HS-5 (cell line): ENCODE data around the gene DPYD.
A peak's percentile ranks its signal among the peaks of the same experiment; 100 is the strongest.

Experiments used
- DNase-seq: peaks from one replicate; pipeline ENCODE4 v3.0.0-alpha.2; 2012; ENCODE audit warnings: low read depth

DPYD gene

DNA sequence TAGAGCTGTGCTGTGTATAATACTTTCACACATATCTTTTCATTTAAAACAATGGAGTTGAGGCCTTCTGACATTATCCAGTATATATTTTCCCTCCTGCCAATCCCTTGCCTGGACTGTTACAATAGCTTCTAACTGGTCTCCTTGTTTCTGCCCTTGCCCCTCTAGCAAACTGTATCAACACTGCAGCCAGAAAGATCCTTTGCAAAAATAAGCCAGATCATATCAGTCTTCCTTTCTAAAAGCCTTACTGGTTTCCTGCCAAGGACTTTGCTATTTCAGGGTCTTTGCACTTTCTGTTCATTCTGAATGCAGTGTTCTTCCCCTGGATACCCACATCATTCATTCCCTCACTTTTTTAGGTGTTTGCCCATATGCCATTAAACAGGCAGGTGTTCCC, 829.2 kb downstream of the DPYD start:
- DNase-seq: no peak

DNA sequence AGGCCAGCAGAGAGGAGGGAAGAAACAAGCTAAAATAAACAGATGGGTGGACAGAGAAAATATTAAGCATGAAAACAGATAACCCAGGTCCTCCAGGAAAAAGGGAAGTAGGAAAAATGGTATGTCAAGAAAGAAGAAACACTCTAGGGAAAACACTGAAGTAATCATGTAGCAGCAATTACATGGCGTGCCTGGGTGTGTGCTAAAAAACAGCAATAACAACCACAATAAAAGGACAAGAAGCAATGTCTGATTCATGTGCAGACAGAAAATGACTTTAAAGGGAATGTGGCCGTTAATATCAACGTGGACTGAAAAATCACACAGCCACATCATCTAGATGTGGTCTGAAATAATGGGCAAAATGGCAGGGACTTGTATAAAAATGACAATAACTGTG, 829.6 kb downstream of the DPYD start:
- no peak for DNase-seq

DNA sequence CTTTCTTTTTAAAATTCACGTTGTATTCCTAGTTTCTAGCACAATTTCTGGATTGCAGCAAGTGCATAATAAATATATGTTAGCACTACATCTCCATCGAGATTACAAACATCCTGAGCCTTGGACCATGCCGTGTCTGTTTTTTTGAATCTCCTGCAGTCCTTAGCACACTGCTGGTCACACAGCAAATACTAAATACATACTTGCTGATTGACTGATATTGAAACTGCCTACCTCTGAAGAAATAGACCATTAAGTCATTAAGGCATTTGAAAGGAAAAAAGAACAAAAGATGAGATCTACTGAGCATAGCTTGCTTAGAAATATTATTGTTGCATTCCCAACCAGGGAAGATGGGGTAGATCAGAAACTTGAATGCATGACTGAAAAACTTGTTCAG, 830.1 kb downstream of the DPYD start:
- no peak for DNase-seq

- no peak for DNase-seq
Observed at GRCh38 chr1:97089173-97089572, 831.7 kb downstream of the DPYD start.

DNA sequence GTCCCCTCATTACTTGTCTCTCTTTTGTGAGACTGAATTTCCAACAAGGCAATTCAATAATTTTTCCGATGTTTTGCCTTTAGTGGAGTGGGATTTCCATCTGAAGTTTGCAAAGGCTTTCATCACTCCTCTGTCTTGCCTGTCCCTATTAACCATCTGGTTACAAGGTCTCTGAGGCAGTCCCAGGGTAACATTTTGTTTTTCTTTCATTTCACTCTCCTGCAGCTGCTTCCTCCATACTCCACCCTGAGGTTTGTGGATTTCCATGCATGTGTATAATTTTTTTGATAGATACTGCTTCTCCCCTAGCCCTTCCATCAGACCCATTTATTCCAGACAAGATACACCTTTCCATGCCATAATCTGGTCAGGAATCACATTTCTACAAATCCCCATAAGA, 832.4 kb downstream of the DPYD start:
- no peak for DNase-seq

GRCh38 chr1:97084546-97084945, 836.3 kb downstream of the DPYD start:
- peak; percentile 36 for DNase-seq

DNA sequence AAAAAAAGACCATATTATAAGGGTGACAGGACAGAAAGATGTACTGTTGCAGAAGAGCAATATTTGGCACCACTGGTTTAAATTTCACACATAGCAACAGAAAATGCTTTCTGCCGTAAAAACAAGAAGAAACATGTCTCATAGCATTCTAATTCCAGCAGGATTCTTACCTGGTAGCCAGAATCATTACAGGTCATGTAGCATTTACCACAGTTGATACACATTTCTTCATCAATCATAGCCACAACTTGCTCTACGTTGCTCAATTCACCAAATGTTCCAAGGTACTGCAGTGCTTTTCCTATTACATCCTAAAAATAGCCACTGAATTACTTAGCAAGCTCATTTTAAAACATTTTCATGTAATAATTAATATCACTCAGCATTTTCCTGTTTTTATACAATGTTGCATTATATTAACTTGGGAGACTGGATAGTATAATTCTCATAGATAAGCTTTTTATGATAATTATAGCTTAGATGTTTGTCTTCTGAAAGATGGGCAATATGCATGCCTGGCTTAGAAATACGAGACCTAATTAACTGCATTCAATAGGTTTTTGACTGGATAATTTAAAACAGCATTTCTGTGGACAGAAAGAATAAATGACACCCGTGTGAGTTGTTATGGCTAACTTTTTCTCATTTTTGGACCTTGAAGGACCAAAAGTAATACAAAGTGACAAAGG, 838.5 kb downstream of the DPYD start:
- no peak for DNase-seq

GRCh38 chr1:97078872-97079271, 842.0 kb downstream of the DPYD start:
- DNase-seq: no peak

DNA sequence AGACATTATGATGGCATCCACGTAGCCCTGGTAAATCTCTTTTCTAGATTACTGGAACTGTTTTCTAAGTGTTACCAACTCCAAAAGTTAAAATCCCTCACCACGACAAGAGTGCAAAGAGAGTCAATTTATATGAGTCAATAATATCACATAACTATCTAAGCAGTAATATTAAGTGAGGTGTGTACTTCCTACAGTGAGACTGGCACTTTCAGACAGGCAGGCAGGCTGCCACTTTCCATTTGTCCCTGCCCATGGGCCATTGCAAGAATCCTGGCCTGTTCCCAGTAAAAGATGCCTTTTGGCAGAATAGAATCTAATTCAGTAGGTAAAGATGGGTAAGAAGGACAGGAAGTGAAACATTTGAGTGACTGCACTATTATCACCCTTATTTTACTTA, 843.6 kb downstream of the DPYD start:
- DNase-seq: no peak

- DNase-seq: no peak
Observed at GRCh38 chr1:97074771-97075170, 846.1 kb downstream of the DPYD start.

GRCh38 chr1:97073936-97074335, 846.9 kb downstream of the DPYD start:
- no peak for DNase-seq

DNA sequence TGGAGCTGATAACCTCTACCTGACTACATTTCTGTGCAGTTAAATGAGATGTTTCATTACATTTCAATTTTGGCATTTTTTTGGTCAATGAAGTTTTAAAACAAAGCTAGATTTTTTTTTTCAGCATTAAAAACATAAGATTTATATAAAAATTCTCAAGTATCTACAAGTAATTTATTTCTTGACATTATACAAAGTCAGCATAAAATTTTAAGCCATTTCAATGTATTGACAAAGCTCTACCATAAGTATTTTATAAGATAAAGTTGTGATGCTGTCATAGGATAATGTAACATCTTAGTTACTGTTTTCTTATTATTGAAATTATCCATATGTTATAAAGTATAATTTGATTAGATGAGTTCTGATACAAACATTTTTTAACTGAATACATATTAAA, 847.7 kb downstream of the DPYD start:
- DNase-seq: no peak

DNA sequence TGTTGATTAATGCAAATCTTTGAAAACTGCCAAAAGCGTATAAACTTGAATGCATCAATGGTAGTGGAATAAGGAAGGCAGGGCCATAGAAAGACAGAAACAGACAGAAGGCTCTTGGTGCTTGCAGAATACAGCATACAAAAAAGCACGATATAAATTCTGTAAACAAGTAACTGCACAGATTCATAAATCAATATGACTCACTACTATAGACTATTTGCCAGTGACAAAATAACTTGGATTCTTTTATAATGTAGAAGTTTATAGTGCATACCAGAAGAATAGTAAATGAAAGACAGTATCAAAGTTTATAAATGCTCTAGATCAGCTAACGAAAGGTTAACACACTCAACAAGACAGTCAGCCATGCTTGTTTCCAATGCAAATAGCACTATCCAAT, 849.7 kb downstream of the DPYD start:
- no peak for DNase-seq

- DNase-seq: no peak
Observed at GRCh38 chr1:97070376-97070775, 850.5 kb downstream of the DPYD start.

DNA sequence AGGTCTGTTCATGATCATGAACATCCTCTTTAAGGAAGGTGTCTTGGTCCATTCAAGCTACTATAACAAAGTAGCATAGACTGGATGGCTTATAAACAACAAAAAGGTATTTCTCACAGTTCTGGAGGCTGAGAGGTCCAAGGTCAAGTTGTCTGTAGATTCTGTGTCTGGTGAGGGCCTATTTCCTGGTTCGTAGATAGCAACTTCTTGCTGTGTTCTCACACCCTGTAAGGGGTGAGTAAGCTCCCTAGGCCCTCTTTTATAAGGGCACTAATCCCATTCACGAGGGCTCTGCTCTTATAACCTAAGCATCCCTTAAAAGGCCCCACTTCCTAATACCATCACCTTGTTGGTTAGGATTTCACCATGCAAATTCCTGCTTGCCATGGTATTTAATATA, 851.5 kb downstream of the DPYD start:
- no peak for DNase-seq

GRCh38 chr1:97066860-97067259, 854.0 kb downstream of the DPYD start:
- no peak for DNase-seq

DNA sequence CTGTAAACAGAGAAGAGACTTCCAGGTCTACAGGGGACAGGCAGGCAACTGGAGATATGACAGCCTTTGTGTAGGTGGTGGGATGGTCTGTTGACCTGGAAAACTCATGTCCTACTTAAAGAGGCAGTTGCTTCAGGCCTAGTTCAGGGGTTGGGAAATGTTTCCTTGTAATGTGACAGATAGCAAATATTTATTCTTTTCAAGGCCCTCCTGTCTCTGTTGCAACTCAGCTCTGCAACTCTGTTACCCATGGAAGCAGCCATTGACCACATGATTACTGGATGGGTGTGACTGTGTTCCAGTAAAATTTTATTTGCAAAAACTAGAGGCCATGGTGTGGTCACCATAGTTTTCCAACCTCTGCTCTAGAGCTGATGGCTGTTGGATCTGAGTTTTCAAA, 857.3 kb downstream of the DPYD start:
- no peak for DNase-seq

- no peak for DNase-seq
Observed at GRCh38 chr1:97061604-97062003, 859.2 kb downstream of the DPYD start.

DNA sequence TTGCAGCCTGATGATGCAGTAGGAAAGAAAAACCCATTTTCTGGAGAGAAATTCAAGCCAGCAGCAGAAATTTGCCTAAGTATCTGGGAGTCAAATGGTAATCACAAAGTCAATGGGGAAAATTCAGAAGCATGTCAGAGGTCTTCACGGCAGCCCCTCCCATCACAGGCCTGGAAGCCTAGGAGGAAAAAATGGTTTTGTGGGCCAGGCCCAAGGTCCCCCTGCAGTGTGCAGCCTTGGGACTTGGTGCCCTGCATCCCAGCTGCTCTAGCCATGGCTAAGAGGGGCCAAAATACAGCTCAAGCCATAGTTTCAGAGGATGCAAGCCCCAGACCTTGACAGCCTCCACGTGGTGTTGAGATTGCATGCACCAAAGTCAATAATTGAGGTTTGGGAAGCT, 864.4 kb downstream of the DPYD start:
- DNase-seq: no peak

DNA sequence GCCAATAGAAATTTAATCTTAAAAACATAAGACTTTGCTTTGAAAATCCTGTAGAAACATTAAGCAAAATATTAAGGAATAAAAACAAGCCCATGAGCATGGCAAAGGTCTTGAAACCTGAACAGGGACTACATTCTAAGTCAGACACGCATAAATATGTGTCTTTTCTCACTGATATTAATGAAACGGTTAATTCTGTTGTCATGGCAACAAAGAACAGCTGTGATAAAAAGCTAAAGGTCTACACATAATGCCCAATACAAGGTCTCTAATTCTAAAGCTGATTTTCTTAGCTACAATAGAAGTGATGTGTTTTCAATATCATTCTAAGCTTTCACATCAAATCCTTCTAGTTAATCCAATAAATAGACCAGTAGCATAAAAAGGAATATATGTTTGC, 867.6 kb downstream of the DPYD start:
- no peak for DNase-seq

DNA sequence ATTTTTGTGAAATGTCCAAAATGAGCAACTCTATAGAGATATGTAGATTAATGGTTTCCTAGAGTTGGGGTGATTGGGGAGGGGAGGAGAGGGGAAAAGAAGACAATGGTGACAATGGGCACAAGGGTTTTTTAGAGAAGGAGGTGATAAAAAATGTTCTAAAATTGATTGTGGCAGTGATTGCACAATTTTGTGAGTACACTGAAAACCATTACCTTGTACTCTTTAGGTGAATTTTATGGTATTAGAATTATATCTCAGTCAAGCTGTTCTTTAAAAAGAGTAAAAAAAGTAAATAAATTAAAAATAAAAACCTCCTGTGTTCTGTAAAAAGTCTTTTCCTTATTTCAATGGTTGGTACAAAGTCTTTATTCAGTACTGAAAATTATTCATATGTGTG, 869.0 kb downstream of the DPYD start:
- no peak for DNase-seq

DNA sequence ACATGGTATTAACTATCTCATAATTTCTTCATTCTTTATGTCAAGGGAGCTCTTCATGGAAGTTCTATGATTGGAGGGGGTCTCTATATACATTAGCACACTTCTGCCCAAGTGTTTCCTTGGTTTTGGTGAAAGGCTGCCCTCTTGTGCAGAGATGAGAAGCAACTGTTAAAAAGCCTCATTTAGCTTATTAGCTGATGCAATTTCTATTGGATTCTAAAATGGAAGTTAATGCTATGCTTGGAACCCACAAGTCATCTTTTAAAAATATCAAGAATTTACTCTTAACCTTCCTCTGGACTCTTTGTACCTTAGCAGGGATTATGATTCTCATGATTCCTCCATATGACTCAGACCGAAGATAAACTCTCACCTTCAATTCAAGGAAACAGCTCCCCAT, 870.3 kb downstream of the DPYD start:
- DNase-seq: peak; percentile 9

DNA sequence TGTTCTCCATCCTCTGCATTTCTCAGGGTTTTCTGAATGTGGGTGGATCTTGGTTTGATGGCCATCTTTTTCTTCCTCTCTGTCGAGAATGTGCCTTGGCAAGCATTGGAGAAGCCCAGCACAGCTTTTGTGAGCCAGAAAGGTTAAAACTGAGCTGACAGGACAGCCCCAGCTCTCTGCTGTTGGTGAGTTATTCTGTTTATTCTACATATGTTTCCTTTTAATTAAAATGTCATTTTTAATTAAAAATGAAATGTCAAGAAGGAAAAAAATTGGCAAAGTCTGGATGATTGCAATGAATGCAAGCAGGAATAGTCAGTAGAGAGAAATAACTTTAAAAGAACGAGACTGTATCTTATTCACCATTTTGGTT, 873.4 kb downstream of the DPYD start:
- no peak for DNase-seq

- DNase-seq: no peak
Observed at GRCh38 chr1:97046765-97047420, 873.9 kb downstream of the DPYD start.
